GM12801 (cell line): Measurements from ENCODE around the gene RPTOR.

Source experiments
- CTCF ChIP-seq: IDR thresholded peaks from one replicate; pipeline ENCODE4 v1.5.1; 2011; ENCODE audit warnings: control low read depth; ENCODE audit not compliant: insufficient read length; ENCODE audit errors: extremely low read depth

RPTOR gene

DNA sequence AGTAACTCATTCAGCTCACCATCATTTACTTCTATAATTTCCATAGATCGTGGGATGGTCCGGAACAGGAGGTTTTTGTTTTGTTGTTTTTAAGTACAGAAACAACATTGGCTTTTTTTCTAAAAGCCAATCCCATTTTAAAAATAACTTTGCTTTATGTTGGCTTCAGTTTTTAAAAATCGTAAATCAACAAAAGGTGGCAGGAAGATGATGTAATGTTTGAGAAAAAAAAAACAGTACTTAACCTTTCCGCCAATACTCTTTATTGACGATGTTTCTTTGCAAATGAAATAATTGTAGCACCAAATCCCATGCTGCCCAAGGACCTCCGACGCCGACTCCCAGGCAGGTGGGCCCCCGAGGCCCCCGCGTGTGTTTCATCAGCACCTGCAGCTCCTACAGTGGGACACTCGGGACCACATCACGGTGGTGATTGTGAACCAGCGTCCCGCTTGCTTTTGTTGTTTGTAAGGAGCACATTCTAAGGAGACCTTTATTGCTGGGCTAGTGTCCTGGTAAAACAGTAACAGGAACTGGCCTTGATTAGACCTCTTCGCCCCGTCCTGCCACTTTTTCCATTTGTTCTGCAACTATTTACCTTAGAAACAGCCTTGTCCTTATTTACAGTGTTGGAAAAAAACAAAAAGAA, 306.8 kb downstream of the RPTOR start:
- no peak for TF ChIP-seq CTCF

GRCh38 chr17:80852476-80853015, 307.9 kb downstream of the RPTOR start:
- TF ChIP-seq CTCF, result no peak

GRCh38 chr17:80853076-80853475, 308.4 kb downstream of the RPTOR start:
- no peak for TF ChIP-seq CTCF

DNA sequence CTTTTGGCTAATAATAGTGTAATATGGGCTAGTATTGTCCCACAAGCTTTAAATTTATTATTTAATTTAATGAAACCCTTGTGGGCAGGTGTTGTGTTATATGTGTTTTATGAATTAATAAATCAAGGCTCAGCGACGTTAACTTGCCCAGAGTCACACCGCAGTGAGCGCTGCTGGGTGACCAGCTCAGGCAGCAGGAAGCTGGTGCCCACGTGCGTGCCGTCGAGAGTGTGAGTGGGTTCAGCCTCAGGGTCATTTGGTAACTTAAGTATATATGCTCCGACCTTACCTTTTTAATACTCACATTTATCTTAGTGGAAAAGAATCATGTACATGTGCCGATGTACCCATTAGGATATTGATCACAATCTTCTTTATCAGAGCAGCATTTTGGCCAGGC, 309.6 kb downstream of the RPTOR start:
- no peak for TF ChIP-seq CTCF

DNA sequence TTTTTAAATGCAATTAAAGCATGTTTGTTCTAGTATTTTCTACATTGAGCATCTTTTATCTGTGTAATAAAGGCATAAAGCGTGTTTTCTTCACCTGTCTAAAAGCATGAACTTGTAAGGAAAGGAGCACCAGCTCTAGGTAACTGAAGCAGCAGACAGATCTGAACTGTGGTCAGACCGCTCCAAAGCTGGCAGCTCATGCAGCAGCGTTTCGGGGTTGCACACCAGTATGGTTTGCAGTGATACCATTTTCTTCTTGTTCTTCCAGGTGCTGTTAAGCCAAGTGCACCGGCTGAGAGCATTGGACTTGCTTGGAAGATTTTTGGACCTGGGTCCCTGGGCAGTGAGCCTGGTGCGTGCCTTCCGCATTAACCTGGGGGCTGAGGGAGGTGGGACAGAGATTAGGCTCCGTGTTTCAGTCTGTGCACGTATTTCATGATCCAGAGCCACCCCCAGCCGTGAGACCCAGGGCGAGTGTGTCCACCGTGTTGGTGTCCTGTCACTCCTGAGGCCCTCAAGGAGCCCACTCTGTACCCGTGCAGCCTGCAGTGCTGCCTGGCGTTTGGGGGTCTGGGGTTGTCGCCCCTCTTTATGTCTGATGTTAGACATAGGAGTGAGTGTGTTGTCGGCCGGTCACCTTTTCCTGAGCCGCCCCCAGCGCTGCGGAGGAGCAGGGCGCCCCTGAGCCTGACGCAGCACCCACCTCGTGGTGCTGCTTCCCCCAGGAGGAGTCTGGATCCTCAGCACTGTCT, 310.7 kb downstream of the RPTOR start:
- no peak for TF ChIP-seq CTCF

GRCh38 chr17:80855948-80856862, 311.6 kb downstream of the RPTOR start:
- TF ChIP-seq CTCF, result no peak
